ENCODE results near the gene NCKAP5. TPM values are rescaled to one million over a fixed set of nuclear protein-coding genes. Genes with fewer than 3 reads are reported as not detected.
"Not testable (repeated sequence)": the region's sequence is repeated elsewhere in the genome, so short reads cannot be mapped to it uniquely, and the experiment has no call there.

The NCKAP5 gene
- total RNA-seq, 4 donors from 2014 or later, result 0.03 to 0.55 (median 0.33) TPM

- no peak overlapping the region for H3K4me3 ChIP-seq
- TF ChIP-seq CTCF (IDR thresholded peaks at IDR 0.05 in 4 of 5, conservative IDR thresholded peaks at IDR 0.05 in 1 of 5) (no peak), POLR2A (IDR thresholded peaks at IDR 0.05) (no peak)
- no peak for DNase-seq
- H3K9me3 ChIP-seq, result no peaks in the 10 kb centered on the region
- H3K27me3 ChIP-seq, result no peaks in the 10 kb centered on the region
- no peaks in the 10 kb centered on the region for H3K4me1 ChIP-seq
- no peaks in the 10 kb centered on the region for H3K36me3 ChIP-seq
- ATAC-seq, result no peak
- in situ Hi-C loops (cut with MboI; ENCODE audit: low sequenced_read_pairs in 4 of 4), result no loop called here
- intact Hi-C loops (cut with DNase I; ENCODE audit: low total_unique reads), result no loop called here
- H3K27ac ChIP-seq, result no peak overlapping the region
Measured at GRCh38 chr2:132815516-132815915, 752.7 kb downstream of the NCKAP5 start.

- in situ Hi-C loops (cut with MboI; ENCODE audit: low sequenced_read_pairs in 4 of 4), result no loop called here
- Histone ChIP-seq H3K9me3 (no peaks in the 10 kb centered on the region), H3K36me3 (no peaks in the 10 kb centered on the region), H3K4me1 (no peaks in the 10 kb centered on the region), H3K27ac (no peak overlapping the region), H3K27me3 (no peaks in the 10 kb centered on the region), H3K4me3 (no peak overlapping the region)
- intact Hi-C loops (cut with DNase I; ENCODE audit: low total_unique reads), result no loop called here
- DNase-seq (no peak), ATAC-seq (no peak)
- TF ChIP-seq POLR2A (IDR thresholded peaks at IDR 0.05) (no peak), CTCF (IDR thresholded peaks at IDR 0.05 in 4 of 5, conservative IDR thresholded peaks at IDR 0.05 in 1 of 5) (no peak)
Measured at GRCh38 chr2:132814651-132815050, 753.6 kb downstream of the NCKAP5 start.

DNA sequence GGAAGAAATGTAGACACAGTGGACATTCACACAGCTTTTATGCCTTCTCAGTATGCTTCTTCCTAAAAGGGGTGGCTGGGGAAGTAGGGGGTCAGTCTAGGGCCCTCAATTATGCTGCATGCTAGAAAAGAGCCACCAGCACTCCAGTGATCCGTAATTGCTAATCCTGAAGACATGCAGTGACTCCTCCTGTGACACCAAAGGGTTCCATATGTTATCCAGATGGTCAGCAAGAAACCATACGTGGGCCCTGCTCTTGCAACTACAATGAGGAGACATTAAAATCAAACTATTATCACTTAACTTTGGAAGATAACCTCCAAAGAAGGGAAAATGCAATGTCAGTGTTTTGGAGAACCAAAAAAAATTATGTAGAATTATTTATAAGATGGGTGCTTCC, 754.8 kb downstream of the NCKAP5 start:
- in situ Hi-C loops (cut with MboI; ENCODE audit: low sequenced_read_pairs in 4 of 4) (no loop called here), intact Hi-C loops (cut with DNase I; ENCODE audit: low total_unique reads) (no loop called here)
- H3K4me1 ChIP-seq, result no peaks in the 10 kb centered on the region
- H3K27me3 ChIP-seq, result no peaks in the 10 kb centered on the region
- H3K9me3 ChIP-seq, result no peaks in the 10 kb centered on the region
- no peak overlapping the region for H3K4me3 ChIP-seq
- TF ChIP-seq POLR2A (IDR thresholded peaks at IDR 0.05) (no peak), CTCF (IDR thresholded peaks at IDR 0.05 in 4 of 5, conservative IDR thresholded peaks at IDR 0.05 in 1 of 5) (no peak)
- ATAC-seq (no peak), DNase-seq (no peak)
- H3K27ac ChIP-seq, result no peak overlapping the region
- H3K36me3 ChIP-seq, result no peaks in the 10 kb centered on the region

GRCh38 chr2:132811148-132811915, 756.9 kb downstream of the NCKAP5 start:
- H3K27me3 ChIP-seq, result no peaks in the 10 kb centered on the region

GRCh38 chr2:132809962-132810361, 758.3 kb downstream of the NCKAP5 start:
- H3K4me1 ChIP-seq; H3K4me3 ChIP-seq; H3K27ac ChIP-seq; intact Hi-C loops (cut with DNase I; ENCODE audit: low total_unique reads); H3K36me3 ChIP-seq; H3K27me3 ChIP-seq; DNase-seq; ATAC-seq; H3K9me3 ChIP-seq; in situ Hi-C loops (cut with MboI; ENCODE audit: low sequenced_read_pairs in 4 of 4): not testable (repeated sequence)

More at GRCh38 chr2:132811148-132811915, 756.9 kb downstream of the NCKAP5 start:
- H3K27ac ChIP-seq, result no peak overlapping the region
- DNase-seq (no peak), ATAC-seq (no peak)
- H3K36me3 ChIP-seq, result no peaks in the 10 kb centered on the region
- TF ChIP-seq CTCF (IDR thresholded peaks at IDR 0.05 in 4 of 5, conservative IDR thresholded peaks at IDR 0.05 in 1 of 5) (no peak), POLR2A (IDR thresholded peaks at IDR 0.05) (no peak)
- no peaks in the 10 kb centered on the region for H3K9me3 ChIP-seq
- intact Hi-C loops (cut with DNase I; ENCODE audit: low total_unique reads) (no loop called here), in situ Hi-C loops (cut with MboI; ENCODE audit: low sequenced_read_pairs in 4 of 4) (no loop called here)
- H3K4me1 ChIP-seq, result no peaks in the 10 kb centered on the region
- H3K4me3 ChIP-seq, result no peak overlapping the region
